HUES48 (cell line): ENCODE results near the gene MMP21.

ENCODE experiments used
- H3K27ac ChIP-seq: one replicate; pipeline ENCODE4 v1.7.0; 2013; ENCODE audit warnings: low read depth, low read length, inconsistent platforms
- H3K27me3 ChIP-seq: 2 replicates; pipeline ENCODE4 v1.6.1; 2013; ENCODE audit warnings: mild to moderate bottlenecking, low read length; ENCODE audit not compliant: control insufficient read depth, insufficient read depth
- H3K36me3 ChIP-seq: 2 replicates; pipeline ENCODE4 v1.6.1; 2013; ENCODE audit warnings: low read length; ENCODE audit not compliant: control insufficient read depth, insufficient read depth
- H3K4me1 ChIP-seq: 2 replicates; pipeline ENCODE4 v1.6.1; 2013; ENCODE audit warnings: mild to moderate bottlenecking, low read length; ENCODE audit not compliant: control insufficient read depth, insufficient read depth
- H3K4me3 ChIP-seq: 2 replicates; pipeline ENCODE4 v1.5.1; 2013; ENCODE audit warnings: mild to moderate bottlenecking, low read depth, low read length
- H3K9ac ChIP-seq: 2 replicates; pipeline ENCODE4 v1.6.1; 2013; ENCODE audit warnings: mild to moderate bottlenecking, low read depth, low read length, moderate library complexity
- H3K9me3 ChIP-seq: 2 replicates; pipeline ENCODE4 v1.6.1; 2013; ENCODE audit warnings: low read length; ENCODE audit not compliant: control insufficient read depth, insufficient read depth

The MMP21 gene

GRCh38 chr10:125727436-125727835 lies 48.2 kb downstream of the MMP21 start:
- Histone ChIP-seq H3K27ac (no peak overlapping the region), H3K9ac (no peak overlapping the region), H3K27me3 (no peaks in the 10 kb centered on the region), H3K4me3 (no peak overlapping the region), H3K4me1 (no peaks in the 10 kb centered on the region), H3K36me3 (peaks cover 97% of the 10 kb centered on the region), H3K9me3 (no peaks in the 10 kb centered on the region)

- Histone ChIP-seq H3K4me3 (no peak overlapping the region), H3K4me1 (no peaks in the 10 kb centered on the region), H3K9ac (no peak overlapping the region), H3K27me3 (no peaks in the 10 kb centered on the region), H3K9me3 (no peaks in the 10 kb centered on the region), H3K27ac (no peak overlapping the region), H3K36me3 (peaks cover 97% of the 10 kb centered on the region)
Observed at GRCh38 chr10:125726914-125727313, 48.7 kb downstream of the MMP21 start.

- H3K4me3 ChIP-seq = no peak overlapping the region
- peaks cover 3% of the 10 kb centered on the region; the same call in 1 of the 2 replicates for H3K4me1 ChIP-seq
- no peak overlapping the region for H3K27ac ChIP-seq
- H3K36me3 ChIP-seq = peaks cover 68% of the 10 kb centered on the region
- no peaks in the 10 kb centered on the region for H3K27me3 ChIP-seq
- H3K9ac ChIP-seq = no peak overlapping the region
- no peaks in the 10 kb centered on the region for H3K9me3 ChIP-seq
Observed at GRCh38 chr10:125722811-125723210, 52.8 kb downstream of the MMP21 start.

- no peak overlapping the region for H3K27ac ChIP-seq
- no peak overlapping the region for H3K9ac ChIP-seq
- peaks cover 3% of the 10 kb centered on the region; the same call in 1 of the 2 replicates for H3K4me1 ChIP-seq
- peak overlapping the region; percentile 98 for H3K4me3 ChIP-seq
- no peaks in the 10 kb centered on the region for H3K27me3 ChIP-seq
- H3K36me3 ChIP-seq = peaks cover 51% of the 10 kb centered on the region
- H3K9me3 ChIP-seq = no peaks in the 10 kb centered on the region
Observed at GRCh38 chr10:125721035-125721434, 54.6 kb downstream of the MMP21 start.

- Histone ChIP-seq H3K4me1 (peaks cover 3% of the 10 kb centered on the region; the same call in 1 of the 2 replicates), H3K9ac (peak overlapping the region; percentile 89), H3K4me3 (peak overlapping the region; percentile 98), H3K27me3 (no peaks in the 10 kb centered on the region), H3K27ac (peak overlapping the region; percentile 87), H3K9me3 (no peaks in the 10 kb centered on the region), H3K36me3 (peaks cover 40% of the 10 kb centered on the region)
Observed at GRCh38 chr10:125720002-125720382, 55.6 kb downstream of the MMP21 start.

- Histone ChIP-seq H3K27ac (peak within 1 kb of the TSS; percentile 87), H3K9me3 (no peaks in the 10 kb centered on the region), H3K4me1 (peaks cover 3% of the 10 kb centered on the region; the same call in 1 of the 2 replicates), H3K4me3 (peak within 1 kb of the TSS; percentile 98), H3K36me3 (peaks cover 34% of the 10 kb centered on the region), H3K9ac (peak within 1 kb of the TSS; percentile 92), H3K27me3 (no peaks in the 10 kb centered on the region)
Observed at GRCh38 chr10:125719173-125720001, 56.2 kb downstream of the MMP21 start, which contains the start of gene EDRF1. TSS of gene EDRF1 (plus strand) at chr10:125719709. CDS start at chr10:125719808, 99 bp downstream.
